Muscle of leg (tissue), 11 donors: Measurements from ENCODE around the gene HYAL2. TPM values are rescaled to one million over a fixed set of nuclear protein-coding genes. Genes with fewer than 3 reads are reported as not detected.

Source experiments
- DNase-seq: peaks from one replicate; pipeline ENCODE4 v3.0.0; 2013
- H3K27ac ChIP-seq: one replicate; pipeline ENCODE4 v1.5.1; 2013; ENCODE audit warnings: mild to moderate bottlenecking, low read length, control low read depth
- H3K27me3 ChIP-seq: one replicate; pipeline ENCODE4 v1.6.1; 2013; ENCODE audit warnings: low read length; ENCODE audit not compliant: control insufficient read depth, insufficient read depth
- H3K36me3 ChIP-seq: one replicate; pipeline ENCODE4 v1.6.1; 2013; ENCODE audit warnings: low read length; ENCODE audit not compliant: control insufficient read depth, insufficient read depth
- H3K4me1 ChIP-seq: one replicate; pipeline ENCODE4 v1.6.1; 2013; ENCODE audit warnings: low read length; ENCODE audit not compliant: control insufficient read depth, insufficient read depth
- H3K4me3 ChIP-seq: one replicate; pipeline ENCODE4 v1.5.1; 2013; ENCODE audit warnings: low read length, control low read depth
- H3K9me3 ChIP-seq: replicated peaks from 2 replicates; pipeline ENCODE4 v1.6.1; 2013; ENCODE audit warnings: low read depth, low read length; ENCODE audit not compliant: control insufficient read depth
- WGBS: methylation state at CpG from one replicate; pipeline ENCODE4 v1.1.5; 2013; ENCODE audit warnings: missing lambda C conversion rate; ENCODE audit not compliant: insufficient coverage; 5-methylcytosine and 5-hydroxymethylcytosine counted together
- polyA plus RNA-seq, 8 donors: library from polyadenylated mRNA; unstranded; fragments of 120-200 nt; gene quantifications; one replicate each; pipeline versions ENCODE4 v1.2.1 to v1.2.3, GENCODE V29; 2013; ENCODE audit warnings: inconsistent platforms in 1 of 8, low replicate concordance in 1 of 8; ENCODE audit not compliant: insufficient read length in 8 of 8, insufficient read depth in 1 of 8
- total RNA-seq: library from RNA; stranded (reverse); fragments of 120-200 nt; gene quantifications from one replicate; pipeline ENCODE4 v1.2.4, GENCODE V29; 2013

The HYAL2 gene
- total and polyA plus RNA-seq, 9 donors: 34.3 to 51.6 (median 47.7) TPM

DNA sequence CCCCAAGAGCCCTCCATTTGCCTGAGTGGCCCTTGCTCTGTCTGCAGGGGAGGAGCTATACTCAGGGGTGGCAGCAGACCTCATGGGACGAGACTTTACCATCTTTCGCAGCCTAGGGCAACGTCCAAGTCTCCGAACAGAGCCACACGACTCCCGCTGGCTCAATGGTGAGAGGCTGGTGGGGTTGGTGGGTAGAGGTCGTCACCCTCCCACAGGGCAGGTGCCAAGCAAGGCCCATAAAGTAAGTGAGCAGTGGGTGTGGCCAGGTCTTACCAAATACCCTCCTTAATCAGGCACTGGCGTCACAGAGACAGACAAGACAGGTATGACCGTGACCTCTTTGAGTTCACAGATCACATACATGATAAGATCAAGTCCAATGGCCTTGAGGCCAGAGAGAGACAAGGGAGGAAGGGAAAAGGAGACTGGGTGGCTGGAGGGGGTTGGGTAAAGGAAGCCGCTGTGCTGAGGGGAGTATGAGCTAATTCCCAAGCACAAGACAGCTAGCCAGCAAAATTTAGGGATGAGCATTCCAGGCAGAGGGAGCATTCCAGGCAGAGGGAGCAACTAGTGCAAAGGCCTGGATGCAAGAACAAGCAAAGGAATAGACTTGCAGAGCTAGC, 51.1 kb downstream of the HYAL2 start:
- peaks cover 29% of the 10 kb centered on the region for H3K36me3 ChIP-seq
- no peaks in the 10 kb centered on the region for H3K9me3 ChIP-seq
- WGBS: 76% methylated on average over 6 of the region's 10 CpGs
- no peak overlapping the region for H3K4me3 ChIP-seq
- no peak for DNase-seq
- H3K27ac ChIP-seq: peak overlapping the region; percentile 7
- H3K27me3 ChIP-seq: peaks cover 35% of the 10 kb centered on the region
- peaks cover 64% of the 10 kb centered on the region for H3K4me1 ChIP-seq

DNA sequence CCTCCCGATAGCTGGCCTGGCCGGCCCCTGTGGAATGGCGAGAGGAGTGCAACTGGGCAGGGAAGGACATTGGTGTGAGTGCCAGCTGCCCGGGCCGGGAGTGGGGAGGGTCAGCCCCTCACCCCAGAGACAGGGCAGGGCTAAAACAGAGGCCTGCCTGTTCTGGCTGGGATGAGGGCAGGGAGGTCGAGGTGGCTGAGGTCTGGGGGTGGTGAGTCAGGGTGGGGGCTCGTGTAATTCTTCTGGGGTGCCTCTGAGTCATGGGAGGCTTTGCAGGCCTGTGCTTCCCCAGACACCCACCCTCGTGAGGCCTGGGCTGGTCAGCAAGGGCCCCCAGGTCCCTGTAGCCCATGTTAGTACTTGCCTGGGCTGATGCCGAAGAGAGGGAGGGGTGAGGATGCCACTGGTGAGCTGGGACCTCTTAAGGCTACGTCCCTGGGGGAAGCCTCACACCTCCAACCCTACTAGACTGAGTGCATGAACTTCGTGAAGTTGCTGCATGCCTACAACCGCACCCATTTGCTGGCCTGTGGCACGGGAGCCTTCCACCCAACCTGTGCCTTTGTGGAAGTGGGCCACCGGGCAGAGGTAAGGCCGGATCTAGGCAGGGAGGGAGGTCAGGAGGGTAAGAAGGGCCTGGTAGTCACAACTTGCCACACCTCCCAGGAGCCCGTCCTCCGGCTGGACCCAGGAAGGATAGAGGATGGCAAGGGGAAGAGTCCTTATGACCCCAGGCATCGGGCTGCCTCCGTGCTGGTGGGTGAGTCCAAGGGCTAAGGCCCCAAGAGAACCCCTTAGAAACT, 51.9 kb downstream of the HYAL2 start:
- Histone ChIP-seq H3K4me3 (peak overlapping the region; percentile 38), H3K9me3 (no peaks in the 10 kb centered on the region), H3K4me1 (peaks cover 72% of the 10 kb centered on the region), H3K36me3 (peaks cover 28% of the 10 kb centered on the region), H3K27ac (peak overlapping the region; percentile 84), H3K27me3 (peaks cover 27% of the 10 kb centered on the region)
- DNase-seq: no peak
- WGBS: 77% methylated on average over 9 of the region's 19 CpGs

DNA sequence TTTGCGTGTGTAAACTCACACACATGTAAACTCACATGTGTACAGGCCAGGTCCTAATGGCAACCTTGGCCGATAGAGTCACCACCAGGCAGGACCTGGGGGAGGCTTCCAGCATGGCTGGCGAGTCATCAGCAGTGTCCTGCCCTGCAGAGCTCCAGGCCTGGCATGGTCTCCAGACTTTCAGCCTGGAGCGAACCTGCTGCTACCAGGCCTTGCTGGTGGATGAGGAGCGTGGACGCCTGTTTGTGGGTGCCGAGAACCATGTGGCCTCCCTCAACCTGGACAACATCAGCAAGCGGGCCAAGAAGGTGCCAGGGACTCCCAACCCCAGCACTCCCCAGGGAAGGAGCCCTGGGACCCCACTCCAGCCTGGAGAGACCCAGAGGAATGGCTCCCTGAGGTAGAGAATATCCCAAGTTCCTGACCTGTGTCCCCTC, 52.5 kb downstream of the HYAL2 start:
- Histone ChIP-seq H3K9me3 (no peaks in the 10 kb centered on the region), H3K4me1 (peaks cover 77% of the 10 kb centered on the region), H3K27ac (peak overlapping the region; percentile 84), H3K36me3 (peaks cover 22% of the 10 kb centered on the region), H3K4me3 (peak overlapping the region; percentile 38), H3K27me3 (peaks cover 21% of the 10 kb centered on the region)
- 89% methylated on average over 4 of the region's 8 CpGs for WGBS
- no peak for DNase-seq

DNA sequence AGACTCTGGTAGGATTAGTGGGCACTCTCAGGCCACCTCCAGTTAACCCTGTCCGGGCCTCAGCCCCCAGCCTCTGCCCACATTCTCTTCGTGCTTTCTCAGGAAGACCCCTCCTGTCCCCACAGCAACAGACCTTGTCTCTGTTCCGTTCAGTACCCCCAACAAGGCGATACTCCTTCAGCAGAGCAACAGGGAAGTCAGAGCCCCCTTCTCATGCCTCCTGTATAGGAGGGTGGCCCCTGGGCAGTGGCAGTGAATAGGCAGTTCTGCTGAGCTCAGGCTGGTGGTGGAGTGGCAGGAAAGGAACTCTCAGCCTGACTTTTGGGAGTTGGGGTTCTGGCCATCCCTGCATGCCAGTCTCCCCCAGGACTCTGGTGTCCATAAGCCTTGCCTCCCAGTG, 53.1 kb downstream of the HYAL2 start:
- Histone ChIP-seq H3K27ac (peak overlapping the region; percentile 84), H3K27me3 (peaks cover 16% of the 10 kb centered on the region), H3K4me1 (peaks cover 82% of the 10 kb centered on the region), H3K9me3 (no peaks in the 10 kb centered on the region), H3K4me3 (peak overlapping the region; percentile 38), H3K36me3 (peaks cover 17% of the 10 kb centered on the region)
- no CpG with 5 or more reads among the region's 4 CpGs for WGBS
- DNase-seq: no peak

DNA sequence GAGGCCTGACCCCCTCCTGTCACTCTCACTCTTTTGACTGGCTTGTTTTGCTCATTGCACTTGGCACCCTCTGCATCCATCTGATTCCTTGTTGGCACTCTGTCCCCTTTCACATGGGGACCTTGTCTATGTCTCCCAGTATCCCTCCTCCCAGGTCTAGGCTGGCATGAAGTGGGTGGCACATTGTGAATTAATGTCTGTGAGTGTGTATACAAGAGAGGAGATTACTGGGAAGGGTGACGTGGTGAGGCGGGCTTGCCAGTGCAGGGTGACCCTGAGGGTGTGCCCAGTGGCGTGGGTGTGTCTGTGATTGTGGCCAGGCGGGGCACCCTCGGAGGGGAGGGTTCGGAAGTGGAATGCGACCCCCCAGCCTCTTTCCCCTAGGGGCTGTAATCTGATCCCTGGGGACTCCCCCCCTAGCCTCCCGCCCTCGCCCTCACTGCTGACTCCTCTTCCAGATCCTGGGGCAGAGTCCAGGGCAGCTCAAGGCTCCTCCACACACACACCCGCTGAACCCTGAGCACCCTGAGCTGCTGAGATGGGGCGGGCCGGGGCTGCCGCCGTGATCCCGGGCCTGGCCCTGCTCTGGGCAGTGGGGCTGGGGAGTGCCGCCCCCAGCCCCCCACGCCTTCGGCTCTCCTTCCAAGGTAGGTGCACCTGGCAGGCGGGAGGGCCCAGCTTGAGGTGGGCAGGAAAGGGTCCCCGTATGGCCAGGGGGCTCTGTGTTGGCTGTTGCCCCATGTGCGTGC, 53.7 kb downstream of the HYAL2 start, which contains the start of gene SEMA3B:
SEMA3B (plus strand) TSS at position 445 of the 749 bp plus-strand sequence; CDS start at position 539, 94 bp downstream.
- Histone ChIP-seq H3K4me3 (peak within 1 kb of the TSS; percentile 38), H3K36me3 (peaks cover 16% of the 10 kb centered on the region), H3K4me1 (peaks cover 87% of the 10 kb centered on the region), H3K9me3 (no peaks in the 10 kb centered on the region), H3K27ac (peak within 1 kb of the TSS; percentile 96), H3K27me3 (peaks cover 10% of the 10 kb centered on the region)
- WGBS: 31% methylated on average over 16 of the region's 21 CpGs
- no peak for DNase-seq

DNA sequence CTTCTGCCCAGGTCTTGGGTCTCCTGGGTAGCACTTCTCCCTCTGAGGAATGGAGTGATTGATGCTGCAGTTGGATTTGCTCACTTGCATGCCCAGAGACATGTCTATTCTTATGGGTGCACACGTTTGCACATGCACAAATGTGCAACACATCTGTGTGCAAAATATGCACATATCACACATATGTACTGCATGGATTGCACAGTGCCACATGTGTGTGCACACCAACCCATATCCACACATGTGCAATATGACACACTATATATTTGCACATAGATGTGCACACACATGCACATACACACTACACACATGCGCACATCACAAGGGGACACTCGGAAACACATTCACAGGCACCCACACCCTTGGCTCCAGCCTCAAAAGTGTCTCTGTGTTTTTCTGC, 54.3 kb downstream of the HYAL2 start:
- Histone ChIP-seq H3K4me1 (peaks cover 90% of the 10 kb centered on the region), H3K9me3 (no peaks in the 10 kb centered on the region)
- WGBS: 53% methylated on average over 2 of the region's 3 CpGs

More for the DNA sequence above, 54.3 kb downstream of the HYAL2 start:
- Histone ChIP-seq H3K27me3 (peaks cover 4% of the 10 kb centered on the region), H3K4me3 (peak overlapping the region; percentile 31), H3K27ac (peak overlapping the region; percentile 96), H3K36me3 (peaks cover 13% of the 10 kb centered on the region)
- DNase-seq: no peak

Other genes with a start within 250 kb of the HYAL2 start
- gene RBM5, start 233.8 kb downstream of the HYAL2 start, total RNA-seq: 161 TPM
- gene RBM5, start 233.8 kb downstream of the HYAL2 start, polyA plus RNA-seq: 100 to 1,000 TPM; 126 to 206 (median 157) TPM
- gene SEMA3F, start 167.4 kb downstream of the HYAL2 start, total RNA-seq: 9.1 TPM
- 10 to 100 TPM in 6 of 8 donors, 1 to 10 TPM in 2; 9.9 to 28.6 (median 14.4) TPM for gene SEMA3F, start 167.4 kb downstream of the HYAL2 start, polyA plus RNA-seq
- not detected for gene GNAT1, start 131.1 kb downstream of the HYAL2 start, total RNA-seq
- under 1 TPM in 2 of 8 donors, not detected in 6; 0.26 to 0.34 TPM for gene GNAT1, start 131.1 kb downstream of the HYAL2 start, polyA plus RNA-seq
- gene SLC38A3, start 117.5 kb downstream of the HYAL2 start, total RNA-seq: 1.7 TPM
- gene SLC38A3, start 117.5 kb downstream of the HYAL2 start, polyA plus RNA-seq: 1 to 10 TPM; 1.7 to 4.4 (median 2.5) TPM
- gene GNAI2, start 86.5 kb downstream of the HYAL2 start, total RNA-seq: 116 TPM
- gene GNAI2, start 86.5 kb downstream of the HYAL2 start, polyA plus RNA-seq: 100 to 1,000 TPM; 153 to 222 (median 191) TPM
- gene SEMA3B, start 53.6 kb downstream of the HYAL2 start, total RNA-seq: 51.8 TPM
- 10 to 100 TPM; 31.8 to 53.7 (median 38.9) TPM for gene SEMA3B, start 53.6 kb downstream of the HYAL2 start, polyA plus RNA-seq
- 25.4 TPM for gene LSMEM2, start 43.7 kb downstream of the HYAL2 start, total RNA-seq
- 10 to 100 TPM; 11.1 to 33.1 (median 27.8) TPM for gene LSMEM2, start 43.7 kb downstream of the HYAL2 start, polyA plus RNA-seq
- gene IFRD2, start 30.3 kb downstream of the HYAL2 start, total RNA-seq: 36.9 TPM
- 10 to 100 TPM; 46.4 to 68.1 (median 61.2) TPM for gene IFRD2, start 30.3 kb downstream of the HYAL2 start, polyA plus RNA-seq
- 1.3 TPM for gene HYAL3, start 23.3 kb downstream of the HYAL2 start, total RNA-seq
- gene HYAL3, start 23.3 kb downstream of the HYAL2 start, polyA plus RNA-seq: 1 to 10 TPM; 1.3 to 3.0 (median 2.2) TPM
- gene NAA80, start 23.3 kb downstream of the HYAL2 start, total RNA-seq: 5.1 TPM
- 1 to 10 TPM; 5.4 to 8.3 (median 6.3) TPM for gene NAA80, start 23.3 kb downstream of the HYAL2 start, polyA plus RNA-seq
- gene HYAL1, start 19.2 kb downstream of the HYAL2 start, total RNA-seq: 1.3 TPM
- 1 to 10 TPM in 7 of 8 donors, under 1 TPM in 1; 0.86 to 2.5 (median 1.7) TPM for gene HYAL1, start 19.2 kb downstream of the HYAL2 start, polyA plus RNA-seq
- gene TUSC2, start 5.5 kb upstream of the HYAL2 start, total RNA-seq: 12.8 TPM
- gene TUSC2, start 5.5 kb upstream of the HYAL2 start, polyA plus RNA-seq: 10 to 100 TPM; 13.7 to 19.2 (median 17.4) TPM
- 33.9 TPM for gene RASSF1, start 18.1 kb upstream of the HYAL2 start, total RNA-seq
- 10 to 100 TPM; 34.9 to 47.7 (median 38.8) TPM for gene RASSF1, start 18.1 kb upstream of the HYAL2 start, polyA plus RNA-seq
- gene ZMYND10, start 23.0 kb upstream of the HYAL2 start, total RNA-seq: 0.49 TPM
- gene ZMYND10, start 23.0 kb upstream of the HYAL2 start, polyA plus RNA-seq: 1 to 10 TPM in 4 of 8 donors, under 1 TPM in 4; 0.90 to 1.8 (median 1.1) TPM
- gene NPRL2, start 28.0 kb upstream of the HYAL2 start, total RNA-seq: 18.9 TPM
- gene NPRL2, start 28.0 kb upstream of the HYAL2 start, polyA plus RNA-seq: 10 to 100 TPM; 18.2 to 23.9 (median 20.2) TPM
- gene CYB561D2, start 28.1 kb upstream of the HYAL2 start, total RNA-seq: 8.3 TPM
- 1 to 10 TPM; 6.1 to 9.1 (median 7.5) TPM for gene CYB561D2, start 28.1 kb upstream of the HYAL2 start, polyA plus RNA-seq
- gene TMEM115, start 36.8 kb upstream of the HYAL2 start, total RNA-seq: 25.3 TPM
- 10 to 100 TPM; 23.0 to 31.3 (median 26.2) TPM for gene TMEM115, start 36.8 kb upstream of the HYAL2 start, polyA plus RNA-seq
- 3.0 TPM for gene CACNA2D2, start 180.9 kb upstream of the HYAL2 start, total RNA-seq
- gene CACNA2D2, start 180.9 kb upstream of the HYAL2 start, polyA plus RNA-seq: 10 to 100 TPM in 3 of 8 donors, 1 to 10 TPM in 5; 6.1 to 12.6 (median 9.4) TPM
- 23.1 TPM for gene C3orf18, start 245.0 kb upstream of the HYAL2 start, total RNA-seq
- 10 to 100 TPM; 15.7 to 23.4 (median 19.1) TPM for gene C3orf18, start 245.0 kb upstream of the HYAL2 start, polyA plus RNA-seq
- 16.6 TPM for gene HEMK1, start 246.8 kb upstream of the HYAL2 start, total RNA-seq
- 10 to 100 TPM; 12.9 to 21.5 (median 16.9) TPM for gene HEMK1, start 246.8 kb upstream of the HYAL2 start, polyA plus RNA-seq